PFSK-1 (cell line): ENCODE data around the gene UCN3.

Experiments used
- FOXP2 ChIP-seq: optimal IDR thresholded peaks from 2 replicates; pipeline ENCODE3; 2011; ENCODE audit warnings: borderline replicate concordance, control low read depth, inconsistent platforms; ENCODE audit not compliant: insufficient read depth; ENCODE audit errors: extremely low read length, extremely low read depth
- POLR2AphosphoS5 ChIP-seq: IDR thresholded peaks from 2 replicates; pipeline ENCODE4 v1.6.1; 2012; ENCODE audit warnings: low read depth, mild to moderate bottlenecking, control low read depth, low read length, moderate library complexity
- SIN3A ChIP-seq: IDR thresholded peaks from 2 replicates; pipeline ENCODE4 v1.6.1; 2012; ENCODE audit warnings: mild to moderate bottlenecking, low read length, moderate library complexity, borderline replicate concordance; ENCODE audit not compliant: insufficient read depth
- TAF1 ChIP-seq: IDR thresholded peaks from 2 replicates; pipeline ENCODE4 v1.6.1; 2012; ENCODE audit warnings: low read length, control low read depth, borderline replicate concordance; ENCODE audit not compliant: insufficient read depth
- TF ChIP-seq, protein P1 (sequence below), 2 experiments: IDR thresholded peaks; 2 replicates each; pipeline versions ENCODE4 v1.6.1 to v1.8.0; 2011 to 2012; ENCODE audit warnings: low read depth in 2 of 2, low read length in 2 of 2, control low read depth in 1 of 2, inconsistent platforms in 1 of 2, mild to moderate bottlenecking in 1 of 2, moderate library complexity in 1 of 2; ENCODE audit not compliant: insufficient read depth in 1 of 2

Gene UCN3

GRCh38 chr10:5343561-5343960 is 21.2 kb upstream of the UCN3 start:
- no peak for TF ChIP-seq FOXP2
- no peak for TF ChIP-seq TAF1
- TF ChIP-seq, protein P1, sequence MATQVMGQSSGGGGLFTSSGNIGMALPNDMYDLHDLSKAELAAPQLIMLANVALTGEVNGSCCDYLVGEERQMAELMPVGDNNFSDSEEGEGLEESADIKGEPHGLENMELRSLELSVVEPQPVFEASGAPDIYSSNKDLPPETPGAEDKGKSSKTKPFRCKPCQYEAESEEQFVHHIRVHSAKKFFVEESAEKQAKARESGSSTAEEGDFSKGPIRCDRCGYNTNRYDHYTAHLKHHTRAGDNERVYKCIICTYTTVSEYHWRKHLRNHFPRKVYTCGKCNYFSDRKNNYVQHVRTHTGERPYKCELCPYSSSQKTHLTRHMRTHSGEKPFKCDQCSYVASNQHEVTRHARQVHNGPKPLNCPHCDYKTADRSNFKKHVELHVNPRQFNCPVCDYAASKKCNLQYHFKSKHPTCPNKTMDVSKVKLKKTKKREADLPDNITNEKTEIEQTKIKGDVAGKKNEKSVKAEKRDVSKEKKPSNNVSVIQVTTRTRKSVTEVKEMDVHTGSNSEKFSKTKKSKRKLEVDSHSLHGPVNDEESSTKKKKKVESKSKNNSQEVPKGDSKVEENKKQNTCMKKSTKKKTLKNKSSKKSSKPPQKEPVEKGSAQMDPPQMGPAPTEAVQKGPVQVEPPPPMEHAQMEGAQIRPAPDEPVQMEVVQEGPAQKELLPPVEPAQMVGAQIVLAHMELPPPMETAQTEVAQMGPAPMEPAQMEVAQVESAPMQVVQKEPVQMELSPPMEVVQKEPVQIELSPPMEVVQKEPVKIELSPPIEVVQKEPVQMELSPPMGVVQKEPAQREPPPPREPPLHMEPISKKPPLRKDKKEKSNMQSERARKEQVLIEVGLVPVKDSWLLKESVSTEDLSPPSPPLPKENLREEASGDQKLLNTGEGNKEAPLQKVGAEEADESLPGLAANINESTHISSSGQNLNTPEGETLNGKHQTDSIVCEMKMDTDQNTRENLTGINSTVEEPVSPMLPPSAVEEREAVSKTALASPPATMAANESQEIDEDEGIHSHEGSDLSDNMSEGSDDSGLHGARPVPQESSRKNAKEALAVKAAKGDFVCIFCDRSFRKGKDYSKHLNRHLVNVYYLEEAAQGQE (IDR thresholded peaks at IDR 0.05; ENCODE audit: insufficient read depth in 1 of 2, low read depth in 2 of 2, low read length in 2 of 2): no peak
- TF ChIP-seq POLR2AphosphoS5: no peak
- TF ChIP-seq SIN3A: no peak

DNA sequence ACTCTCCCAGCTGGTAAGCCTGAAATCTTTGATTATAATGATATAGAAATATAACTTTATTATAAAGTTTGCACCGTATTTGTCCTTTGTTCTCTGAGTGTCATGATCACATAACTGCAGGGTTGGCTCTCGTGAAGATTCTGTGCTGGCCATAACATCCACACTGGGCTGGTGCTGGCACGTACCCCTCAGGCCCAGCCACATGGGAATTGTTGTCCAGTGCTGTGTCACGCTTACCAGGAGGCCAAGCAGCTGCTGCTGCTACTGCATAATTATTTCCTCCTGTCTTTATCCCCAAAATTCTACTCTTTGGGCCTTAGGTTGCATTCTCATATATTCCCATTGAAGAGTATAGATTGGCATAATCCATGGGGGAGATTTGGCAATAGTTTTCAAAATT is 20.8 kb upstream of the UCN3 start:
- TF ChIP-seq, protein P1 (IDR thresholded peaks at IDR 0.05; ENCODE audit: insufficient read depth in 1 of 2, low read depth in 2 of 2, low read length in 2 of 2): no peak
- no peak for TF ChIP-seq TAF1

DNA sequence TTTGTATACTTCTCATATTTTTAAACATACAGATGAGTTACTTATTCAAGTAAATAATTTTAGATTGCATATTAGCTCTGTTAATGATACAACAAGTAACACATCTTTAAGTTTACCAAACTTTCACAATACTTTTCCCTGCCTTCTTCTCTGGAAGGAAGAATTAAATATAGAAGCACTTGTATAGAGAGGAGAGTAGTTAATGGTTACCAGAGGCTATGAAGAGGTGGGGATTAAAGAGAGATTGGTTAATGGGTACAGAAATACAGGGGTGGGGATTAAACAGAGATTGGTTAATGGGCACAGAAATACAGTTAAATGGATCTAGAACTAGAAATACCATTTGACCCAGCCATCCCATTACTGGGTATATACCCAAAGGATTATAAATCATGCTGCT is 20.0 kb upstream of the UCN3 start:
- TF ChIP-seq POLR2AphosphoS5 (no peak), FOXP2 (no peak), TAF1 (no peak), SIN3A (no peak)
- TF ChIP-seq, protein P1 (IDR thresholded peaks at IDR 0.05; ENCODE audit: insufficient read depth in 1 of 2, low read depth in 2 of 2, low read length in 2 of 2): no peak

- TF ChIP-seq, protein P1 (IDR thresholded peaks at IDR 0.05; ENCODE audit: insufficient read depth in 1 of 2, low read depth in 2 of 2, low read length in 2 of 2): no peak
- TF ChIP-seq SIN3A (no peak), POLR2AphosphoS5 (no peak), TAF1 (no peak), FOXP2 (no peak)
Measured at GRCh38 chr10:5346881-5347280, 17.9 kb upstream of the UCN3 start.

DNA sequence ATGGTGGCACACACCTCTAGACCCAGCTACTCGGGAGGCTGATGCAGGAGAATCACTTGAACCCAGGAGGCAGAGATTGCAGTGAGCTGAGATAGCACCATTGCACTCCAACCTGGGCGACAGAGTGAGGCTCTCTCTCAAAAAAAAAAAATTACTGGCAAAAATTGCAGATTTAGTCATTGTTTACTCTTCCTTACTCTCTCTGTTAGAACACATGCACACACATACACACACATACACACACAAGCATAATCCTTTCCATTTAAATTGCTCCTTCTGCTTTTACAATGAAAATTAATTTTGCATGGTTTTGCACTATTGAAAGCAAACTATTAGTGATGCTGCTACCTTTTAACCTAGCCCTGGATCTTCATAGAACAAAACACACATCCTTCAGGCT is 15.4 kb upstream of the UCN3 start:
- TF ChIP-seq SIN3A (no peak), POLR2AphosphoS5 (no peak), TAF1 (no peak), FOXP2 (no peak)
- TF ChIP-seq, protein P1 (IDR thresholded peaks at IDR 0.05; ENCODE audit: insufficient read depth in 1 of 2, low read depth in 2 of 2, low read length in 2 of 2): no peak
